Activated CD4-positive, CD25-positive, alpha-beta regulatory T cell treated with anti-CD3 and anti-CD28 coated beads, Interleukin-2, amount 50 U/mL, for 16 hours (primary cell): ENCODE data around the gene PCGF5.
"Not testable (repeated sequence)": the region's sequence is repeated elsewhere in the genome, so short reads cannot be mapped to it uniquely, and the experiment has no call there.

ENCODE experiments used
- DNase-seq: peaks from one replicate; pipeline ENCODE4 v3.0.0-alpha.2; 2020; ENCODE audit warnings: low read depth, low spot score

PCGF5 gene

GRCh38 chr10:91286572-91286971 is 66.1 kb downstream of the PCGF5 start:
- no peak for DNase-seq

GRCh38 chr10:91287276-91287675 is 66.8 kb downstream of the PCGF5 start:
- no peak for DNase-seq

- DNase-seq, result no peak
Observed at GRCh38 chr10:91287912-91288311, 67.4 kb downstream of the PCGF5 start.

GRCh38 chr10:91289305-91289704 is 68.8 kb downstream of the PCGF5 start:
- no peak for DNase-seq

GRCh38 chr10:91290607-91291006 is 70.1 kb downstream of the PCGF5 start:
- no peak for DNase-seq

- no peak for DNase-seq
Observed at GRCh38 chr10:91294134-91294906, 73.9 kb downstream of the PCGF5 start.

- DNase-seq, result no peak
Observed at GRCh38 chr10:91295346-91295745, 74.9 kb downstream of the PCGF5 start.

- DNase-seq, result no peak
Observed at GRCh38 chr10:91296471-91296870, 76.0 kb downstream of the PCGF5 start.

GRCh38 chr10:91298224-91298871 is 77.9 kb downstream of the PCGF5 start:
- peak; percentile 70 for DNase-seq

GRCh38 chr10:91299999-91300575 is 79.6 kb downstream of the PCGF5 start:
- no peak for DNase-seq

- DNase-seq, result not testable (repeated sequence)
Observed at GRCh38 chr10:91302946-91303345, 82.5 kb downstream of the PCGF5 start.

- not testable (repeated sequence) for DNase-seq
Observed at GRCh38 chr10:91305979-91306378, 85.5 kb downstream of the PCGF5 start.

GRCh38 chr10:91307489-91307888 is 87.0 kb downstream of the PCGF5 start:
- no peak for DNase-seq

- no peak for DNase-seq
Observed at GRCh38 chr10:91309711-91310110, 89.2 kb downstream of the PCGF5 start.

GRCh38 chr10:91311601-91312381 is 91.3 kb downstream of the PCGF5 start:
- no peak for DNase-seq

- no peak for DNase-seq
Observed at GRCh38 chr10:91312382-91312733, 91.9 kb downstream of the PCGF5 start.

GRCh38 chr10:91313796-91314485 is 93.5 kb downstream of the PCGF5 start:
- no peak for DNase-seq

- no peak for DNase-seq
Observed at GRCh38 chr10:91316486-91316885, 96.0 kb downstream of the PCGF5 start.

- no peak for DNase-seq
Observed at GRCh38 chr10:91317541-91317940, 97.1 kb downstream of the PCGF5 start.

GRCh38 chr10:91319336-91319735 is 98.9 kb downstream of the PCGF5 start:
- no peak for DNase-seq

- DNase-seq, result not testable (repeated sequence)
Observed at GRCh38 chr10:91323293-91323905, 102.9 kb downstream of the PCGF5 start.
